Trophoblast cell (in vitro differentiated cells and primary cell): ENCODE data around the gene NOTCH4.
A peak's percentile ranks its signal among the peaks of the same experiment; 100 is the strongest.
"Not testable (repeated sequence)": the region's sequence is repeated elsewhere in the genome, so short reads cannot be mapped to it uniquely, and the experiment has no call there.

Experiments
- DNase-seq, 2 donors: peaks; one replicate each; pipeline ENCODE4 v3.0.0-alpha.2; 2016
- H2AFZ ChIP-seq: 2 replicates; pipeline ENCODE4 v1.6.1; 2013; ENCODE audit warnings: low read length, moderate library complexity, mild to moderate bottlenecking; ENCODE audit not compliant: insufficient read depth, poor library complexity
- H2AK5ac ChIP-seq: 2 replicates; pipeline ENCODE4 v1.6.1; 2013; ENCODE audit warnings: mild to moderate bottlenecking, low read length
- H2BK120ac ChIP-seq: 2 replicates; pipeline ENCODE4 v1.6.1; 2013; ENCODE audit warnings: low read length, mild to moderate bottlenecking, moderate library complexity; ENCODE audit not compliant: insufficient read depth, poor library complexity
- H2BK12ac ChIP-seq: 2 replicates; pipeline ENCODE4 v1.6.1; 2013; ENCODE audit warnings: mild to moderate bottlenecking, low read length, moderate library complexity
- H2BK5ac ChIP-seq: 2 replicates; pipeline ENCODE4 v1.6.1; 2013; ENCODE audit warnings: low read length, low read depth, moderate library complexity, mild to moderate bottlenecking; ENCODE audit not compliant: poor library complexity
- H3K14ac ChIP-seq: 2 replicates; pipeline ENCODE4 v1.6.1; 2013; ENCODE audit warnings: mild to moderate bottlenecking, low read length
- H3K18ac ChIP-seq: 2 replicates; pipeline ENCODE4 v1.6.1; 2013; ENCODE audit warnings: mild to moderate bottlenecking, low read length
- H3K23ac ChIP-seq: 2 replicates; pipeline ENCODE4 v1.6.1; 2013; ENCODE audit warnings: low read length
- H3K27ac ChIP-seq: 2 replicates; pipeline ENCODE4 v1.5.1; 2013; ENCODE audit warnings: low read depth, mild to moderate bottlenecking, inconsistent platforms, low read length, moderate library complexity
- H3K27me3 ChIP-seq: 2 replicates; pipeline ENCODE4 v1.6.1; 2013; ENCODE audit warnings: inconsistent platforms, mild to moderate bottlenecking, low read length, moderate library complexity; ENCODE audit not compliant: insufficient read depth
- H3K36me3 ChIP-seq, 2 experiments: 1 replicate in 1 of 2; 2 replicates in 1 of 2; pipeline ENCODE4 v1.6.1; 2013; ENCODE audit warnings: low read length in 2 of 2, mild to moderate bottlenecking in 2 of 2, moderate library complexity in 1 of 2; ENCODE audit not compliant: insufficient read depth in 2 of 2, control insufficient read depth in 1 of 2
- H3K4ac ChIP-seq: 2 replicates; pipeline ENCODE4 v1.6.1; 2013; ENCODE audit warnings: low read depth, mild to moderate bottlenecking, low read length, moderate library complexity
- H3K4me1 ChIP-seq, 2 experiments: 1 replicate in 1 of 2; 2 replicates in 1 of 2; pipeline ENCODE4 v1.6.1; 2013; ENCODE audit warnings: low read length in 2 of 2, mild to moderate bottlenecking in 2 of 2, moderate library complexity in 1 of 2; ENCODE audit not compliant: insufficient read depth in 2 of 2, control insufficient read depth in 1 of 2
- H3K4me2 ChIP-seq: 2 replicates; pipeline ENCODE4 v1.6.1; 2013; ENCODE audit warnings: inconsistent platforms, mild to moderate bottlenecking, low read length, moderate library complexity
- H3K4me3 ChIP-seq: 2 replicates; pipeline ENCODE4 v1.5.1; 2013; ENCODE audit warnings: mild to moderate bottlenecking, low read depth, low read length, inconsistent platforms
- H3K79me1 ChIP-seq: one replicate; pipeline ENCODE4 v1.6.1; 2013; ENCODE audit warnings: low read length
- H3K79me2 ChIP-seq: 2 replicates; pipeline ENCODE4 v1.6.1; 2013; ENCODE audit warnings: low read length, mild to moderate bottlenecking; ENCODE audit not compliant: control insufficient read depth, insufficient read depth, poor library complexity
- H3K9ac ChIP-seq: 2 replicates; pipeline ENCODE4 v1.6.1; 2013; ENCODE audit warnings: mild to moderate bottlenecking, low read length
- H3K9me3 ChIP-seq: 2 replicates; pipeline ENCODE4 v1.6.1; 2013; ENCODE audit warnings: low read depth, mild to moderate bottlenecking, control low read depth, inconsistent platforms, low read length; ENCODE audit not compliant: insufficient read depth
- H4K12ac ChIP-seq: 2 replicates; pipeline ENCODE4 v1.6.1; 2013; ENCODE audit warnings: low read depth, mild to moderate bottlenecking, low read length, moderate library complexity
- H4K8ac ChIP-seq: 2 replicates; pipeline ENCODE4 v1.6.1; 2013; ENCODE audit warnings: low read depth, mild to moderate bottlenecking, low read length, moderate library complexity
- H4K91ac ChIP-seq: one replicate; pipeline ENCODE4 v1.6.1; 2013; ENCODE audit warnings: low read depth, mild to moderate bottlenecking, low read length, moderate library complexity
- WGBS: extraction: QIAGEN DNeasy Blood & Tissue Kit; methylation state at CpG from one replicate; pipeline ENCODE4 v1.1.7; 2013; ENCODE audit warnings: missing lambda C conversion rate; ENCODE audit not compliant: insufficient read length, insufficient coverage; ENCODE audit errors: extremely low coverage; 5-methylcytosine and 5-hydroxymethylcytosine counted together

NOTCH4 gene

DNA sequence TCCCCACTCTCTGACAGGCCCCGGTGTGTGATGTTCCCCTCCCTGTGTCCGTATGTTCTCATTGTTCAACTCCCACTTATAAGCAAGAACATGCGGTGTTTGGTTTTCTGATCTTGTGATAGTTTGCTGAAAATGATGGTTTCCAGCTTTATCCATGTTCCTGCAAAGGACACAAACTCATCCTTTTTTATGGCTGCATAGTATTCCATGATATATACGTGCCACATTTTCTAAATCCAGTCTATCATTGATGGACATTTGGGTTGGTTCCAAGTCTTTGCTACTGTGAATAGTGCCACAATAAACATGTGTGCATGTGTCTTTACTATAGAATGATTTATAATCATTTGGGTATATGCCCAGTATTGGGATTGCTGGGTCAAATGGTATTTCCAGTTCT is 33.4 kb upstream of the NOTCH4 start:
- H3K27ac ChIP-seq, H4K91ac ChIP-seq, H3K36me3 ChIP-seq, H3K18ac ChIP-seq, H2BK12ac ChIP-seq, DNase-seq, H3K4me2 ChIP-seq, H3K9me3 ChIP-seq, H3K4me1 ChIP-seq, H3K79me1 ChIP-seq, H2BK5ac ChIP-seq, H3K4ac ChIP-seq, H3K14ac ChIP-seq, H3K79me2 ChIP-seq, H3K23ac ChIP-seq, H3K4me3 ChIP-seq, H4K12ac ChIP-seq, H3K27me3 ChIP-seq, H3K9ac ChIP-seq, H2BK120ac ChIP-seq, H4K8ac ChIP-seq, H2AFZ ChIP-seq, H2AK5ac ChIP-seq: not testable (repeated sequence)
- WGBS: no CpG with 5 or more reads among the region's 4 CpGs

DNA sequence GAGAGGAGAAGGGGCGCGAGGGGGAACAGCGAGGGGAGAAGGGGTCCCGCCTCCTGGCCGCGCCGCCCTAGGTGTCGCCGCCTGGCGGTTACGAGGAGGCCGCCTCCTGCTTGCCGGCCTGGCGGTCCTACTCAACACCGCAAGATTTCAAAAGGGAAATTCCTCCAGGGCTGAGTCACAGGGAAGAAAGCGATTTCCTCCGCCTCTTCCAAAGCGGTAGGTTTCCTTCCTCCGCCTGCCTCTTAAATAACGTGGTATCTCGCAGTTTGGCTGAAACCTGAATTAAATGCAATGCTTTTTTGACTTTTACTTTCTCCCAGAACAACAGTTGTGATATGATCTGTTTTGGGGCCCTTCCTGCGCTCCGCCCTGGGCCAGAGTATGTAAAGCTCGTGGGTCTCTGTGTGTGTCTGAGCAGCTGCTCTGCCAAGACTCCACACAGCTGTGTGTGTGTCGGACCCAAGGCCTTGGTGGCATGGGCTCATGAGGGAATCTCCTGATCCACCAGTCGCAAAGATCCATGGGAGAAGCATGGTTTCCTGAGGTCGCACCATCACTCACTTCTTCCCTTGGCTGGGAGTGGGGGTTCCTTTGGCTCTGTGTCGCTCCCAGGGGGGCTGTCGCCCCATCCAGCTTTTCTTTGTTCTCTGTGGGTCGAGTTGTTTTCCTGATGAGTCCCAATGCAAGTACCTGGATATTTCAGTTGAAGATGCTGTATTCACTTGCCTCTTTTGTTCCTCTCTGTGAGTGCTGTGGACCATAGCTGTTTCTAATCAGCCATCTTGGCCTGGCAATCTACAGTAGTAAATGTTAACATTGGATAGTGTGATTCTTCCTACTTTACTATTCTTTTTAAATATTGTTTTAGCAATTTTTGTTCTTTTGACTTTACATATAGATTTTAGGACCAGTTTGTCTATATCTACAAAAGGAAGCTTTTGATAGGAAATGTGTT is 31.6 kb upstream of the NOTCH4 start:
- H3K79me2 ChIP-seq: no peaks in the 10 kb centered on the region
- no peak overlapping the region for H3K23ac ChIP-seq
- H3K14ac ChIP-seq: peak overlapping the region; percentile 13
- peaks cover 4 to 7% of the 10 kb centered on the region in 2 experiments for H3K4me1 ChIP-seq
- no peak overlapping the region for H2BK5ac ChIP-seq
- WGBS: no CpG with 5 or more reads among the region's 30 CpGs
- no peak overlapping the region for H2AK5ac ChIP-seq
- no peak overlapping the region for H3K4ac ChIP-seq
- H3K18ac ChIP-seq: no peak overlapping the region
- no peaks in the 10 kb centered on the region for H3K27me3 ChIP-seq
- peak overlapping the region; percentile 61 for H2AFZ ChIP-seq
- H4K91ac ChIP-seq: peak overlapping the region; percentile 50
- peak overlapping the region; percentile 59 for H3K4me3 ChIP-seq
- H3K9ac ChIP-seq: peak overlapping the region; percentile 54
- H3K27ac ChIP-seq: peak overlapping the region; percentile 1
- H3K9me3 ChIP-seq: no peaks in the 10 kb centered on the region
- H4K12ac ChIP-seq: peak overlapping the region; percentile 45
- H4K8ac ChIP-seq: peak overlapping the region; percentile 67
- peak; percentile 84 to 92 for DNase-seq
- H2BK120ac ChIP-seq: peak overlapping the region; percentile 21
- peaks cover 3% of the 10 kb centered on the region for H3K79me1 ChIP-seq
- H3K36me3 ChIP-seq: no peaks in the 10 kb centered on the region
- no peak overlapping the region for H2BK12ac ChIP-seq
- H3K4me2 ChIP-seq: peak overlapping the region; percentile 70

DNA sequence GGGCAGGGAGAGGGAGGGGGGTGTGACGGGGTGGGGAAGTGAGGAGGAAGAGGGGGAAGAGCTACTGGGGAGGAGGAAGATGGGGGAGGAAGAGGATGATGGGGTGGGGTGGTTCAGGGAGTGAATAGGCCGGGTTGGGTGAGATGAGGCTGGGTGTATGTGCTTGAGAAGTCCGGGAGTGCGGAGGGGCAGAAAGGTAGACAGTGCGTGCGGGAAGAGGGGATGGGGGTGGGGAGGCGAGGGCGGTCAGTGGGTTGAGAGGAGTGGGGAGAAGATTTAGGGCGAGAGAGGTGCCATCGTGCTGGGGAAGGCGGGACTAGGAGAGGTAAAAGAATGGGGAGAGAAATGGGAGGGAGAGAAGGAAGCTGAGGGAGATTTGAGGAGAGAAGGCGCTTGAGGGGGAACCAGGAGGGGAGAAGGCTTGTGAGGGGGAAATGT is 30.9 kb upstream of the NOTCH4 start:
- H4K12ac ChIP-seq: peak overlapping the region; percentile 45
- H3K27me3 ChIP-seq: no peaks in the 10 kb centered on the region
- no peak overlapping the region for H3K4ac ChIP-seq
- H3K4me3 ChIP-seq: peak overlapping the region; percentile 59
- no peak overlapping the region for H2BK5ac ChIP-seq
- H3K9ac ChIP-seq: no peak overlapping the region
- peaks cover 4 to 7% of the 10 kb centered on the region in 2 experiments for H3K4me1 ChIP-seq
- no peak overlapping the region for H3K27ac ChIP-seq
- H4K8ac ChIP-seq: peak overlapping the region; percentile 67
- WGBS: no CpG with 5 or more reads among the region's 12 CpGs
- peak overlapping the region; percentile 70 for H3K4me2 ChIP-seq
- no peak overlapping the region for H3K23ac ChIP-seq
- H2AFZ ChIP-seq: peak overlapping the region; percentile 61
- peak overlapping the region; percentile 14 for H2BK120ac ChIP-seq
- H4K91ac ChIP-seq: peak overlapping the region; percentile 50
- no peaks in the 10 kb centered on the region for H3K79me2 ChIP-seq
- no peaks in the 10 kb centered on the region for H3K36me3 ChIP-seq
- no peak overlapping the region for H2AK5ac ChIP-seq
- no peak for DNase-seq
- H3K79me1 ChIP-seq: peaks cover 3% of the 10 kb centered on the region
- H3K14ac ChIP-seq: peak overlapping the region; percentile 41
- no peaks in the 10 kb centered on the region for H3K9me3 ChIP-seq
- no peak overlapping the region for H3K18ac ChIP-seq
- H2BK12ac ChIP-seq: no peak overlapping the region

DNA sequence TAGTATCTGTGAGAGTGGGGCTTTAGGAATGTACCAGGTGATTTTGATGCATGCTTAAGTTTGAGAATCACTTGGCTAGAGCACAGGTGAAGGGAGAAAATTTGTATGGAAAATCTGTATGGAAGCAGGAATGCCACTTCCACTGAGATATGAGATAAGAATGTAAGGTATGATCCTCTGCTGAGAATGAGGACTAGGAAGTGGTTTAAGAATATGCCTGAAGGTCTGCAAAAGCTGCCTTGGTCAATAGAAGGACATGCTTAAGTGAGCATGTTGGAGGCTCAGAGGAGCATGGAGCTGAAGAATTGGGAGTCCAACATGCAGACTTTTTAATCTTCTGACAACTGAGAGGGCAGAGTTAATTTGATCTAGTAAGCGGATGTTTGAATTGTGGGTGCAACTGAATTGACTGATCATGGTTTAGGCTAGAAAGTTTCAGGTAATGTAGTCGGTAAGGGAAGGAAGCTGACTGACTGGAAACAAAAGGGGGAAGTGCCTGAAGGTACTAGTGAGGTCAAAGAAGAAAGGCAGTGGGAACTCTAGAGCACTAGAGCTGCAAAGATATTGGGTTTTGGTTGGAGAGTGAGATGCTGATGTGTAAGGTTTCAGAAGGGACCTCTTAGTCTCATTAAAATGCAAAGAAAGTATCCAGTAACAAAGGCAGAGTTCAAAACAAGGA is 28.6 kb upstream of the NOTCH4 start:
- Histone ChIP-seq H2BK120ac (no peak overlapping the region), H4K12ac (no peak overlapping the region), H3K23ac (no peak overlapping the region), H2BK12ac (no peak overlapping the region), H3K9ac (no peak overlapping the region), H2AK5ac (no peak overlapping the region), H3K4ac (no peak overlapping the region), H3K79me1 (peaks cover 3% of the 10 kb centered on the region), H3K4me3 (no peak overlapping the region), H3K27me3 (no peaks in the 10 kb centered on the region), H3K14ac (no peak overlapping the region), H3K9me3 (peaks cover 3% of the 10 kb centered on the region), H3K79me2 (no peaks in the 10 kb centered on the region), H4K91ac (no peak overlapping the region), H3K18ac (no peak overlapping the region), H3K27ac (no peak overlapping the region), H4K8ac (no peak overlapping the region), H3K4me1 (peaks cover 4 to 7% of the 10 kb centered on the region in 2 experiments), H2BK5ac (no peak overlapping the region), H3K4me2 (no peak overlapping the region), H3K36me3 (no peaks in the 10 kb centered on the region), H2AFZ (no peak overlapping the region)
- DNase-seq: peak in 1 of 2 donors; percentile 51
- WGBS: no CpG with 5 or more reads among the region's 2 CpGs
